IPS-15b (cell line): Measurements from ENCODE around the gene FGFR3.
A peak's percentile ranks its signal among the peaks of the same experiment; 100 is the strongest.

Experiments used
- H3K27me3 ChIP-seq: one replicate; pipeline ENCODE4 v1.6.1; 2013; ENCODE audit warnings: low read length; ENCODE audit not compliant: control insufficient read depth, insufficient read depth
- H3K36me3 ChIP-seq: one replicate; pipeline ENCODE4 v1.6.1; 2013; ENCODE audit warnings: low read length; ENCODE audit not compliant: control insufficient read depth, insufficient read depth
- H3K4me1 ChIP-seq: one replicate; pipeline ENCODE4 v1.6.1; 2013; ENCODE audit warnings: mild to moderate bottlenecking, low read length; ENCODE audit not compliant: control insufficient read depth, insufficient read depth
- H3K4me3 ChIP-seq: one replicate; pipeline ENCODE4 v1.5.1; 2013; ENCODE audit warnings: low read depth, low read length
- H3K9ac ChIP-seq: one replicate; pipeline ENCODE4 v1.6.1; 2013; ENCODE audit warnings: low read depth, mild to moderate bottlenecking, low read length
- H3K9me3 ChIP-seq: one replicate; pipeline ENCODE4 v1.6.1; 2013; ENCODE audit warnings: mild to moderate bottlenecking, low read length; ENCODE audit not compliant: control insufficient read depth, insufficient read depth

Gene FGFR3

DNA sequence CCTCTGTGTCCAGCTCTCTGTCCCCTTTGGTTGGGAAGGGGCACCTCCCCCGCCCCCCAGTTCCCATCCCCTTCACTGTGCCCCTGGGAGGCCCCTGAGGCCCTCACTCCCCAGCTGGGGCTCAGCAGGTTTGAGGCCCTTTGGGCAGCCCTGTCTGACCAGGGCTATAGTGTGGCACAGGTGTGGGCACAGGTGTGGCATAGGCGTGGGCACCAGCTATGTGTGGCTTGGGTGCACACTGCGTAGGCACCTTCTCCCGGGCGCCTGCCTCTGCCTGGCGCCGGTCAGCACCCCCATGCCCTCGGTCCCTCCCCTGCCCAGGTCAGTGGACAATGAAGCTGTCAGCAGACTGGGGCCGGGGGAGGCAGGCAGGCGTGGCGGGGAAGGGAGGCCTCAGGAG, 7.5 kb upstream of the FGFR3 start:
- no peaks in the 10 kb centered on the region for H3K4me1 ChIP-seq
- peaks cover 8% of the 10 kb centered on the region for H3K27me3 ChIP-seq
- no peak overlapping the region for H3K9ac ChIP-seq

DNA sequence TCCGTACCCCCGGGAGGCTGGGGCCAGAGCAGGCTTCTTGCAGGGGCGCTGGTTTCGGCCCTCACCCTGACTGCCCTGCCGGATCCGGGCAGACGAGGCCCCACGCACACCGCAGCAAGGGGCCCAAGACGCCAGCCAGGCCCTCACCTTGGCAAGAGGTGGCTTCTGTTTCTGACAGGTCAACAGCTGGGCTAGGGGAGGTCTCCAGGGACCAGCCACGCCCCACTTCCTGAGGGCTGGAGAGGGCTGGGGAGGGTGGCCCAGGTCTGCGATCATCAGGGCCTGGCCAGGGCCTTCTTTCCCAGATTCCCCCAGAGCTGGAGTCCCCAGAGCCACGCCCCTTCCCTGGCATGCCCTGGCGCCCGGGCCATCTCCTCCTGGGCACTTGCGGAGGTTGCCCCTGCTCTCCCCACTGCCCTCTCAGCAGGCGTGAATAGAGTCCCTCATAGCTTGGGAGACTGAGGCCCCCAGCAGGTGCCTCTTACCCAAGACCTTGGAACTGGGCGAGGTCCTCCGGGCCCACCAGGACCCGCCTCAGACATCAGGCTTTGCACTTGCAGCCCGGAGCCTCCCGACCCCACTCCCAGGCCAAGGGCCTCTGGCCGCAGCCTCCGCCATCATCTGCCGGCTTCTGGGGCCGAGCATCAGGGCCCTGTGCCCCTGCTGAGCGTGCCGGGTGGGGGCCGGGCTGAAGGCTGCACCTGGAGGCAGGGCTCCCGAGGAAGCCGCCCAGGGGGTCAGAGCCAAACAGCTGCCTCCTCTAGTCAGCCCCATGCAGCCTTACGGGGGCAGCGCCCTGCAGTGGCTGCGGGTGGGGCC, 6.3 kb upstream of the FGFR3 start:
- Histone ChIP-seq H3K4me3 (no peak overlapping the region), H3K9me3 (no peaks in the 10 kb centered on the region), H3K27me3 (peaks cover 18% of the 10 kb centered on the region), H3K9ac (no peak overlapping the region), H3K36me3 (no peaks in the 10 kb centered on the region), H3K4me1 (no peaks in the 10 kb centered on the region)

More for the DNA sequence above, 7.5 kb upstream of the FGFR3 start:
- no peaks in the 10 kb centered on the region for H3K36me3 ChIP-seq
- no peak overlapping the region for H3K4me3 ChIP-seq
- no peaks in the 10 kb centered on the region for H3K9me3 ChIP-seq

DNA sequence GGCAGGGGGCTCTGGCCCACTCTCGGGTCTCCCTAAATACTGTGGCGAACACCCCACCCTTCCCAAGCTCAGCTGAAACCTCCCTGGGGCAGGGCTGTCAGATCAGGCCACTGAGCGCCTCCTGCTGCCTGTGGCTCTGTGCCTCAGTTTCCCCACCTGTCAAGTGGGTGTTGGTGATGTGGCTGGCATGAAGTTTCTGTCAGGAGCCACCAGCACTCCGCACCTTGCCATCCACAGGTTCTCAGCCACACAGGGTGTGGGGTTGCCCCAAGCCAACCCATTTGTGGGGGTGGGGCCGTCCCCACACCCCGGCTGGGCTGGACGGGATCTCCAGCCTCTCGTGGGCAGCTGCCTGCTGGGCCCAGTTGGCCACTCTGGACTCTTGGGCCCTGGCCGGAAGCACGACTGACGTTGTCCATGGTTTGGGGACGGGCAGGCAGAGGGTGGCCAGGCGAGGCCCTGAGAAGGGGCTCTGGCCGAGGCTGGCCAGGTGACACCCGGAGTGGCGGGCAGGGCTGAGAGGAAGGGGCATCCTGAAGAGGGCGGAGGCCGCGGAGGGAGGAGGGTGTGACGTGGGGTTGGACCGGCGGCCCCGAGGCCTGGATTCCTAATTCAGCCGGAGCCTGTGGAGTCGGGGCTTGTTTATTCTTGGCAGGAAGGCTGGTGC, 5.5 kb upstream of the FGFR3 start:
- Histone ChIP-seq H3K4me3 (no peak overlapping the region), H3K9ac (no peak overlapping the region), H3K4me1 (no peaks in the 10 kb centered on the region), H3K9me3 (no peaks in the 10 kb centered on the region), H3K36me3 (no peaks in the 10 kb centered on the region), H3K27me3 (peaks cover 24% of the 10 kb centered on the region)

DNA sequence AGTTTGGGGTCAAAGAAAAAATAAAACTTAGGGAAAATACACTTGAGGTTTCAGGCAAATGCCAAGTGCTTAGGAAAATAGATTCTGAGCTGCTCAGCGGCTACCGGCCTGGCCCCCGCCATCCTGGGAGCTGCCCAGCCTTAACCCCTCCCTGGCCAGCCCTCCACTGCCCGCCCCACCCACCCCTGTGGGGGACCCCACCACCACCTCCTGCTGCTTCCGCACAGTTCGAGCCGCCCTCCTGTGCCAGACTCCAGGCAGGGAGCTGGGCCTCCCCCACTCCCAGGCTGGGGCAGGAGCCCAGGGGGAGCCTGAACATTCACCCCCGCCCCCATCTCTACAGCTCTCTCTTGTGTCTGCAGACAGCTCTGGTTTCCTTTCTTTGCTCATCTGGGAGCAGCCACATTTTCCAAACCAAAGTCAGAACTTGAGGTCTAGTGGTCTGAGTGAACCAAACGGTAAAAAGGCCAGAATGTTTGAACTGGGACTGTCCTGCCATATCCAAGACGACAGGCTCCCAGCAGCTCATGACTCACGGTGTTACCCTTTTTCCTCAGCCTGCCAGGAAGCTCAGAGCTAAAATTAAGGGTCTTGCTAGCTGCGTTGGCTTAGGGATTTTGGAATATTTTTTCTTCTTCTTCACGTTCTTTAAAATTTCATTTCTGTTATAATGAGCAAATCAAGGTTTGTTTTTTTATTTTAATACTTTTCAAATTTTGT, 4.7 kb upstream of the FGFR3 start:
- Histone ChIP-seq H3K4me3 (no peak overlapping the region), H3K36me3 (no peaks in the 10 kb centered on the region), H3K4me1 (no peaks in the 10 kb centered on the region), H3K9ac (no peak overlapping the region), H3K27me3 (peaks cover 24% of the 10 kb centered on the region), H3K9me3 (no peaks in the 10 kb centered on the region)

DNA sequence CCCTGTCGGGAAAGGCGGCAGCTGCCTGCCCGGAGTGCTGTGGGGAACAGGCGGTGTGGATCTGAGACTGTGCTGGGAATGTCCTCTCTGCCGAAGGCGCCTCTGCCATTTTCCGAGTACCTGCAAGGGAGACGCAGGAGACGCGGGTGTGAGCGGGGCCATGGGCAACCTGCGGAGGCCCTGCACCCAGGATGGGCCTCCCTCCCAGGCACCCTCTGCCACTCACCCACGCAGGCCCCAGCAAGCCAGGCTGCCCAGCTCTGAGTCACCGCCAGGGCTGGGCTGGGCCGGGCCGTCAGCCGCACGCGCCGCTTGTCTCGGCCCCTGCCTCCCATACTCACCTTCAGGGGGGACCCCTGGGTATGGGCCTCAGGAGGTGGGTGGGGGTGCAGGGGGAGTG, 3.5 kb upstream of the FGFR3 start:
- Histone ChIP-seq H3K9ac (no peak overlapping the region), H3K9me3 (no peaks in the 10 kb centered on the region), H3K4me3 (no peak overlapping the region), H3K36me3 (no peaks in the 10 kb centered on the region), H3K27me3 (peaks cover 24% of the 10 kb centered on the region), H3K4me1 (no peaks in the 10 kb centered on the region)

DNA sequence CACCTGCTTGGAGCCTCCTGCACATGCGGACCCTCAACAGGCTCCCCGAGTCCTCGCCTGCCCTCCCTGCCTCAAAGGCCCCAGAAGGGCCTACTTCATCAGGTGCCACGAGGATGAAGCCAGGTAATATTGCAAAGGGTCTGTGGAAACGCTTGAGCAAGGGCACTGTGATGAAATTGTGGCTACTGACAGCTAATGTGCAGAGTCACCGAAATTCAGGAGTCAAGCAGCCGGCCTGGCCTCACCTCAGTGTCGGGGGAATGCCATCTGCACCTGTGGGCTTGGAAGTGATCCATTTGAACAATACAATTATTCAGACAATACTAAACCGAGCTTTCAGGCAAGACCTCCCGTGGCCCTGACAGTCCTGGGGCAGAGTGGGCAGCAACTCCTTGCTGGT, 3.1 kb upstream of the FGFR3 start:
- no peak overlapping the region for H3K9ac ChIP-seq
- peaks cover 24% of the 10 kb centered on the region for H3K27me3 ChIP-seq
- H3K4me1 ChIP-seq = no peaks in the 10 kb centered on the region
- H3K9me3 ChIP-seq = no peaks in the 10 kb centered on the region
- no peaks in the 10 kb centered on the region for H3K36me3 ChIP-seq
- H3K4me3 ChIP-seq = no peak overlapping the region

DNA sequence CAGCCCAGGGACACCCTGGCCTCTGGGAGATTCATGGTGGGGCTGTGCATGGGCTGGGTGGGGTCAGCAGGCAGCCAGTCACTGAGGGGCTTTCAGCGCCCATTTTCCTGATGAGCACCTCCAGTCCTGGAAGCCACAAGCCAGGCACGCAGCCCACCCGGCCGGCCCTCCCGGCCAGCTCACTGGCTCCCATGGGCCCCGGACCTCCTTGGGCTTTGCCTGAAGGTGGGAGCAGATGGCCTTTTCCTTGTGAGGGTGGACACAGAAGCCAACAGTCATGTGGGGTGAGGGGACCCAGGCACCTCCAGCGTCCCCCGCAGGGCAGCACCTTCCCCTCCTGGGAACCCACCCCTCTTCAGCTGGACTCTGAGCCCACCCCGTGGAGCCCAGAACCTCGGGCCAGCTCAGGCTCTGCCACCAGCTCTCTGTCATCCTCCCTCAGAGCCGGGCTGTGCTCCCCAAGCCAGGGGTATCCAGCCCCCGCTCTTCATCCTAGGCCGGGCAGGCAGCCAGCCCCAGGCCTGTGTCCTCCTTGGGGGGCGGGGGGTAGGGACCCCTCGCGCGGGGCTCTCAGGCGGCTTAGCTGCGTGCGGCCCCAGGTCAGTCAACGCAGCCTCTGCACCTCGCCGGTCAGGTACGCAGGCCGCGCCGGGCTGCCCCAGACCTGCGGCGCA, 798 bp upstream of the FGFR3 start:
- H3K4me3 ChIP-seq = peak overlapping the region; percentile 41
- no peaks in the 10 kb centered on the region for H3K9me3 ChIP-seq
- H3K4me1 ChIP-seq = peaks cover 2% of the 10 kb centered on the region
- peaks cover 24% of the 10 kb centered on the region for H3K27me3 ChIP-seq
- peaks cover 2% of the 10 kb centered on the region for H3K36me3 ChIP-seq
- no peak overlapping the region for H3K9ac ChIP-seq

DNA sequence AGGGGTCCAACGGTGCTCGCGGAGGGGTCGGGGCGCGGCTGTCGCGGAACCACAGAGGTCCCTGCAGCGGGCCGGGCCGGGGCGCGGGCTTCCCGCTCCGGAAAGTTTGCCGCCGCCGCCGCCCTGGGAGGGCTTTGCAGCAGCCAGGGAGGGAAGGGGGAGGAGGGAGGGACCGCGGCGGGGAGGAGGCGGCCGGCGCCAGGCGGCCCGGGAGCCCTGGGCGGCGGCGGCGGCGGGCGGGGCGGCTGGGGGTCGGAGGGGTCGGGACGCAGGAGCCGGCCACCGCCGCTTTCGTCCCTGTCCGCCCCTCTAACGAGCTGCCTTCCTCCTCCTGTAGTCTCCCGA, 375 bp downstream of the FGFR3 start:
- Histone ChIP-seq H3K9ac (no peak overlapping the region), H3K4me3 (peak overlapping the region; percentile 45), H3K9me3 (no peaks in the 10 kb centered on the region), H3K4me1 (peaks cover 2% of the 10 kb centered on the region), H3K36me3 (peaks cover 2% of the 10 kb centered on the region), H3K27me3 (peaks cover 24% of the 10 kb centered on the region)

DNA sequence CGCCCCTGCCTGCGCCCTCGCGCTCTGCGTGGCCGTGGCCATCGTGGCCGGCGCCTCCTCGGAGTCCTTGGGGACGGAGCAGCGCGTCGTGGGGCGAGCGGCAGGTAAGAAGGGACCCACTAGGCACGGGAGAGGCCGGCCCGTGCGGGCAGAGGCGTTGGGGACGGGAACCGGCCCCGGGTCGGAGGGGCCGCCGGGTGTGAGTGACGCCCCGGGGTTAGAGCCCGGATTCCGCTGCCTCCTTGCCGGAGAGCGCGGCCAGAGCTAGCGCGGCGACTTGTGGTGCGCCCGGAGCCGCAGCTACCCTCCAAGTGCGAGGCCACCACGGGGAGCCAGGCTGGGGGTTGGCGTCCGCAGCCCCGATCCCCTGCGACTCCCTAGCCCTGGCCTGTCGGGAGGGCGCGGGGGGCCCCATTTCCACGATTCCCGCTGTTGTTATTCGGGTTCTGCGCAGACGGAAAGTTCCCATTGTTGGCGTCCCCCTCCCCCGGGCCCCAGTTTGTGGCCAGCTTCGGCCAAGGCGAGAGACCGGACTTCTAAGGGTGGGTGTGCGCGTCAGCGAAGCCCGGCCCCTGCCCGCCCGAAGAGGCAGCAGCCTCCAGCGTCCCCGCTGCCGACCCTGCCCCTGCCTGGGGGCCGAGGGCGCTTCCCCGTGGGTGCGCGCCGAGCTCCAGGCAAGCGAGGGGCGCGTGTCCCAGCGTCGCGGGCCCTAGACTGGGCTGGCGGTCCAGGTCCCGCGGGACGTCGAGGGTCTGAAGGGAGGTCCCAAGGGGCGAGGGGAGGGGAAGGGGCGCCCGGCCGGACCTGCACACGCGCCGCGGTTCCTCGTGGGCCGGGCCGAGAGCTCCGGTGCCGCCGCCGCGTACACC, 1.1 kb downstream of the FGFR3 start:
- Histone ChIP-seq H3K9ac (peak overlapping the region; percentile 60), H3K4me1 (peaks cover 2% of the 10 kb centered on the region), H3K9me3 (no peaks in the 10 kb centered on the region), H3K4me3 (peak overlapping the region; percentile 45), H3K27me3 (peaks cover 24% of the 10 kb centered on the region), H3K36me3 (peaks cover 7% of the 10 kb centered on the region)

DNA sequence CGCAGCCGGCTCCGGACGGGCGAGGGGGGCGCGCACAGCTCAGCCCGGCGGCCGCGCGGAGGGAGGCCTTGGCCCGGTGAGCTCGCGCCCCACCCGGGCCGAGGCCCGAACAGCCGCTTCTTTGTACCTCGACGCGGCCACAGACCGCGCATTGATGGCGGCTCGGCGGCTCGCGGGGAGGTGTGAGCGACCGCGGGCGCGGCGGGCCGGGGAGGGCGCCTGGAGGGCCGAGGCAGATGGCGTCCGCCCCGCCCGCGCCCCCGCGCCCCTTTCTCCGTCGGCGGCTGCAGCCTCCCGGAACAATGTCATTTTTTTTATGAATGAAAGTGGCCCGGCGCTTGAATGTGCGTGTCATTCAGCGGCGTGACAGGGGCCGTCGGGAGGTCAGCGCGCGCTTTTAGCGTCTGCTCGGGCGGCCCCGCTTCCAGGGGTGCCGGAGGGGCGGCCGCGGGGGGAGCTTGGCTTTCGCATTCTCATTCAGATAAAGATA, 1.8 kb downstream of the FGFR3 start:
- Histone ChIP-seq H3K4me3 (peak overlapping the region; percentile 45), H3K9ac (no peak overlapping the region), H3K4me1 (peaks cover 2% of the 10 kb centered on the region), H3K27me3 (peaks cover 24% of the 10 kb centered on the region), H3K9me3 (no peaks in the 10 kb centered on the region), H3K36me3 (peaks cover 14% of the 10 kb centered on the region)
